Endothelial cell of hepatic sinusoid (primary cell): Measurements from ENCODE around the gene BAK1.

Experiments used
- in situ Hi-C: cut with HindIII; loops from 2 replicates; pipeline ENCODE4 v1.10.0; 2017; ENCODE audit warnings: low sequenced_read_pairs

Gene BAK1

DNA sequence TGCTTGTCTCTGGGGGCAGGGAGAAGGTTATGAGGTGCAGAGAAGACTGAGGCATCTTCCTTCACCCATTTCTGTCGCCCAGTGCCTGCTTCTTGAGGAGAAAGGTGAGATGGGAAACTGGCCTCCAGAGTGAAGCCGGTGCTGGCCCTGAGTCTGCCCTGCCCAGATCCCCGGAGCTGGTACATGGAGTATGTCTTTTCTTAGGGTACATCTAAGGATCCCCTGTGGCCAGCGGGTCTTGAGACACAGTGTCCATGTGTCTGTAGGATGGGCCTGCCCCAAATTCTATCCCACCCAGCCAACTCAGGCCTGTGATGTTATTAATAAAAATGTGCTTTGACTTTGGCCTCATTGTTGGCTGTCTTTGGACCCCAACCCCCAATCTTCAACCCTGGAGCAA is 8.8 kb upstream of the BAK1 start:
- in situ Hi-C loops = loop anchor here (5.0 kb wide), 2 partner anchors 63 to 123 kb away; partner anchors contain the start of gene UQCC2

GRCh38 chr6:33587529-33587928 is 7.5 kb upstream of the BAK1 start:
- in situ Hi-C loops = loop anchor here (5.0 kb wide), 2 partner anchors 65 to 125 kb away; partner anchors contain the start of gene UQCC2

GRCh38 chr6:33586108-33586640 is 6.1 kb upstream of the BAK1 start:
- in situ Hi-C loops = loop anchor here (5.0 kb wide), 2 partner anchors 66 to 126 kb away; partner anchors contain the start of gene UQCC2

GRCh38 chr6:33585403-33586107 is 5.5 kb upstream of the BAK1 start:
- in situ Hi-C loops = loop anchor here (5.0 kb wide), 2 partner anchors 67 to 127 kb away; partner anchors contain the start of gene UQCC2

GRCh38 chr6:33584700-33585402 is 4.8 kb upstream of the BAK1 start:
- in situ Hi-C loops = loop anchor here (5.0 kb wide), 2 partner anchors 67 to 127 kb away; partner anchors contain the start of gene UQCC2

GRCh38 chr6:33583591-33584155 is 3.6 kb upstream of the BAK1 start:
- in situ Hi-C loops = no loop called here

- in situ Hi-C loops = no loop called here
Measured at GRCh38 chr6:33581186-33581585, 1.1 kb upstream of the BAK1 start.

DNA sequence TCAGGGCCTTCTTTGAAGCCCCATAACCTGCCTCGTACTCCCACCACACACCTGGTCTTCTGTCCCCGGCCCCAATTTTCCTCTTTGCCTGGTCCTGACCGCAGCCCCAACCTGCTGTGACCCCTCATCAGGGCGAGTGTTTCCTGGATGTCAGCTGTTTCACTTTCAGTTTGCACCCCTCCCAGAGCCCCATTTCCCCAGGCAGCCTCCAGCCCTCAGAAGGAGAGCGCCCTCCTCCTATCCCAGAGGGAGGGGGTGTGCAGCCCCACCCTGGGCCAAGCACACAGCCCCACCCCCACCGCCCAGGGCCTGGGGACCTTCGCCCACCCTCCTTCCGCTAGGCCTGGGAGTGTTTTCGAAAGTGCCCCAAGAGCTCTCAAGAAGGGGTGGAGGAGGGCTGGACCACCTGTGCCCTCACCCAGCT is 1.5 kb downstream of the BAK1 start:
- in situ Hi-C loops = no loop called here

GRCh38 chr6:33578164-33578563 is 1.9 kb downstream of the BAK1 start:
- in situ Hi-C loops = no loop called here

GRCh38 chr6:33577718-33578117 is 2.4 kb downstream of the BAK1 start:
- in situ Hi-C loops = no loop called here

DNA sequence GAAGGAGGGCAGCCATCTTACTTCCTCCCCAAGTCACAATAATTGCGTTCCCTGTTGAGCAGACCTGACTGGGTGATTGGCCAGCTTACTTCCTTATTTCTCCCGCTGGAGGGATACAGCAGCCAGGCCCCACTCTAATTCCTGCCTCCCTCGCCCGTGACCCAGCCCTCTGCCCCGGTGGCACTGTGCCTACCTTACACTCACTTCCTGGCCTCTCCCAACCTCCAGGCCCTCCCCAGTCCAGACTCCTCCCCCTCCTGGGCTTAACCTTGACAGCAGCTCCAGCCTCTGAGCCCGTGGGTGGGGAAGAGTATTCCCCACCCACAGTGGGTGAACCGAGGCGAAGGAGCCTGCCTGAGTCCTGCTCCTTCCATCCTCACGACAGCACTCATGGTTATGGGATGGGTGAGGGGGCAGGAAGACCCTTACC is 3.0 kb downstream of the BAK1 start:
- in situ Hi-C loops = no loop called here

- in situ Hi-C loops = no loop called here
Measured at GRCh38 chr6:33576668-33577067, 3.4 kb downstream of the BAK1 start.

DNA sequence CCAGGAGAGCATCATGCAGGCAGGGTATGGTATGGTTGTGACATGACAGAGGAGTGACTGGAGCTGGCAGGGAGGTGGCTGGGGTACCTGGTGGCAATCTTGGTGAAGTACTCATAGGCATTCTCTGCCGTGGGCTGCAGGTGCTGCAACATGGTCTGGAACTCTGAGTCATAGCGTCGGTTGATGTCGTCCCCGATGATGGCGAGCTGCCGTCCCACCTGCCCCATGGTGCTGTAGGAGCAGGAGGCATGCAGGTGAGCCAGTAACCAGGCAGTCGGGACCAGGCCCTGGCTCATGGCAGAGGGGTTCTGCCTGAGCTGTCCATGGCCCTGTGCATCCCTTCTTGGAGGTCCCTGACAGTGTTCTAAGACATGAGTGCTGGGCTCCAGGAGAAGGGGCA is 4.9 kb downstream of the BAK1 start:
- in situ Hi-C loops = no loop called here

DNA sequence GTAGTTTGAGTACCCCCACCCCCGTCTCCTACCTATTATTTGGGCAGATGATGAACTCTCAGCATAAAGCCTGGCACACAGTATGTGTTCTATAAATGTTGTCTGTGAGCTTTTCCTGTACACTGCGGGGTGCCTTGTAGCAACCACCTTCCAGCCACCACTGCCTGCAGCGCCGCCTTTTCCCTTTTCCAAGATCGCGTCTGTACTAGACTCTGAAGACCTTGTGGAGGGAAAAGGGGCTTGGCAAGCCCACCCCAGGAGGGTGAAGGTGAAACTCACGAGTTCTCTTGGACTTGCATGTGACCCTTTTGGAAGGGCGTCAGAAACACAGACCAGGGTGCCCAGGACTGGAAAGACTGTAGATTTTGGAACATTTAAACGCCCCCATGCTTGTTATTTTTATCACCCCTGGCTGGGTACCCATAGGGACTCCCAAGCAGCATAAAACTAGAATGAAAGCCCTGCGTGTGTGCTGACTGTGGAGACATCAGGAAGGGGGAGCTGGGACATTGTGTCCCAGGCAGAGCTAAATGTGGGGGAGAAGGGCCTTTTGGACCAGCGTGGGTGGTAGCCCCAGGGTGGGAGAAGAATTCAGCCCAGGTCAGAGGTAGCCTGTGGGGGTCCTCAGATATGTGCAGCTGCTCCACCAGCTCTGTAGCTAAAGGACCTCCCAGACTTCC is 8.3 kb downstream of the BAK1 start:
- in situ Hi-C loops = no loop called here

DNA sequence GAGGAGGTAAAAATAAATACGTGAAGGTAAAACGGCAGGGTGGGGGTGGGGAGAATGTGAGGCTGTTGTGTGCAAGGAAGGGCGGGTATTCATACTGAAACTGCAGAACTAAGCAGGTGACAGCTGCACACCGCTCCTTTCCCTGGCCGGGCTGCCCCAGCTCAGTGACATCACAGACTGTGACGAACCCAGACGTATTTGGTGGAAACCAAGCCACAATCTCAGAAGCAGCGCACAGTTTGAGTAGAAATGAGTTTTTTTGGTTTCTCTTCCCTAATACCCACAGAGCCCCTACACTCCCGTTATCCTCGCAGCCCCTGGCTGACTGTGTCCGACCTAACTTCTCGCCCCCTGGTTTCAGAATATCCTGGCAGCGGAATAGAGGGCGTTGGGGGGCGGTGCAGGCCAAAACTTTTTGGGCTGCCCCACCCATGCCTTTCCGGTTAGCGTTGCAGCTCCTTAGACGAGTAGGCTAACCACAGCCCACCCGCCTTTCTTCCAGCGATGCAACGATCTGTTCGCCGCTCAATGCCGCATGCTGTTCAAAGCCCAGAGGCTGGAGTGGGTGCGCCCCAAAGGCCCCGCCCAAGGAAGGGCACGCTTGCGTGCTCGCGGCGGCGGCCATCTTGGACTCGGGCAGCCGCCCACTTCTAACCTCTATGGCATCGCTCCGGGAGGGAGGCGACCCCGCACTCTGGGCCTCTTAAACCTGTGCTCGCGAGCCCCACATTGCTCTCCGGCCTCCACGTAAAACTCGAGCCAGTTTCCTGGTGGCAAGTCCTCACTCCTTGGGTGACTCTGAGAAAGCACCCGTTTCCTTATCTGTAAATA is 9.1 kb downstream of the BAK1 start:
- in situ Hi-C loops = no loop called here

DNA sequence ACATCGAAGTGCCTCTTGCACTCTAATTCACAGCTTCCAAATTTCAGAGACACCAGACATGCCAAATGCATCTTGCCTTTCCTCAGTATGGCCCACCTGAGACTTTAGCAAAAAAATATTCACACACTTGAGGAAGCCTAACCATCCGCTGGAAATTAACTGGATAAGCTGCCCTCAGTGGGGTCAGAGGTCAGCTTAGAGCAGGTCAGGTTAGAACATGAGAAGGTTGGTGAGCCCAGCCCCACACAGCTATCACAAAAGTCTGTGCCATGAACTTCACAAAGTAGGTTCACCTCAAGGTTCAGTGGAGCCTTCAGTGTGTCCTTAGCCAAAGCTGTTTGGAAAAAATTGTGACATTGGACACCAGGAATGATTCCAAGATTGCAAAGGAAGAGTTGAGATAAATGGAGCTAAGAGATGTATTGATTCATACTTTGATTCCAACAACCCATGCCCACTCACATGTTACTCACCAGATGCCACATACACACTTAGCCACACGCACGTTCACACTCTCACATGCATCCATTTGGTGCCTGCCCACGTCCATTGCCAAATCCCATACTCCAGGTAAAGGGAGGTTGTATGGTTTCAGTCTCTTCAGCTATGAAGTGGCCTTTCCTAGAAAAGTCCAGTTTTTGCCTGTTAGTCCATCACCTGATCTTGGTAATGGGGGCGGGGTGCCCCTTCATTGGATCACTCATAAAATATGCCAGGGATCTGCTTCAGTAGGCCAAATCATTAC is 11.1 kb downstream of the BAK1 start:
- in situ Hi-C loops = no loop called here

DNA sequence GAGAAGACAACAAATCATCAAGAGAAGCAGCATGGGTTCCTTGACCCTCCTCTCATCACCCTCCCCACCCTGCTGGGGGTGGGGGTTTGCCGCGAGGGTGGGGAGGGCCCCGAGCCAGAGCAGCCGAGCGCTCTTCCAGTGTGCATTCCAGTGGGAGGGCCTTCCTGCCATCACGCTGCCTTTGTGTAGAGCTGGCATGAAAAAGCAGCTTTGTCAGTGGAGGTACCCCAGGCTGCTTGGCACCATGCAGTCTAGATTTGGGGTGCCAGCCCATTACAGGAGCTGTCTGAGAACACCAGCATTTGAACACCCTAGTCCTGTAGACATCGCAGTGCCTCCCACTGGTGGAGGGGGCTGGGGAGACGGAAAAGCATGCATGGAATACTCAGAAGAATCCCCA is 12.2 kb downstream of the BAK1 start:
- in situ Hi-C loops = no loop called here

DNA sequence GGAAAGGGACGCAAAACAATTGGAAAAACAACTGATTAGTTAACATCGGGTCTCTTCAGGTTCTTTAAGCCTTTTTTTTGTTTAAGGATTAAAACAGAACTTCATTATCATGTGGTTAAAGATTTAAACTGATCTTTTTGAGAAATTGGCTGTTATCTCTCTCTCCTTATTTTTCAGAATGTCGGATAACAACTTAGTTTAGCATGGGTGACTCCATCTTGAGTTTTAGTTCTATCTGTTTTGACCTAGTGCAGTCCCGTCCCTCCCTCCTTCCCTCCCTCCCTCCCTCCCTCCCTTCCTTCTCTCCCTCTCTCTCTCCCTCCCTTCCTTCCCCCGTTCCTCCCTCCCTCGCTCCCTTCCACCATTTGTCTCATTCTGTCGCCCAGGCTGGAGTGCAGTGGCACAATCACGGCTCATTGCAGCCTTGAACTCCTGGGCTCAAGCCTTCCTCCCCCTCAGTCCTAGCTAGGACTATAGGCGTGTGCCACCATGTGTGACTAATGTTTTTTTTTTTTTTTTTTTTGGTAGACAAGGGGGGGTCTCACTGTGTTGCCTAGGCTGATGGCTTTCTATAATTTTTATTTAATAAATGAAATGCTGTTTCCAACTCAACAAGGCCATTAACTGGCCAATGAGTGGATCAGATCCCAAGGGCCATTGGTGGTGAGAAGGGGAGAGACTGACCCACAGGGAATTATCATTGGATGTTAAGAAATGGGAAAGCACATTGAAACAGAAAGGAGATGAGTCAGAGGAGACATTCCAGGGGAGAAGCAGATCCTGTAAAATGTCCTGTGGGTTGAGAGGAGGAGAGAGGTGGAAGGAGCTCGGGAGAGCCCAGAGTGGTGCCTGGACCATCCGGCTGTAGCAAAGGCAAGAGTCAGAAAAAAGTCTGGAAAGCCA is 13.6 kb downstream of the BAK1 start:
- in situ Hi-C loops = no loop called here
